HG03135 (cell line): ENCODE measurements around the gene NPHP4.

Experiments used
- ATAC-seq: cut with Tn5 transposase; IDR thresholded peaks from one replicate; pipeline ENCODE4 v1.9.1; 2021; ENCODE audit warnings: mild to moderate bottlenecking, moderate library complexity; ENCODE audit not compliant: unreplicated experiment

Gene NPHP4

GRCh38 chr1:5839161-5839880 lies 152.9 kb downstream of the NPHP4 start:
- ATAC-seq: no peak

GRCh38 chr1:5837976-5838653 lies 154.1 kb downstream of the NPHP4 start:
- ATAC-seq: no peak

- no peak for ATAC-seq
These were observed 155.3 kb downstream of the NPHP4 start for GRCh38 chr1:5836776-5837440.

GRCh38 chr1:5835179-5835562 lies 157.1 kb downstream of the NPHP4 start:
- ATAC-seq: no peak

- no peak for ATAC-seq
These were observed 157.6 kb downstream of the NPHP4 start for GRCh38 chr1:5834477-5835178.

- no peak for ATAC-seq
These were observed 158.3 kb downstream of the NPHP4 start for GRCh38 chr1:5833911-5834310.

GRCh38 chr1:5832916-5833895 lies 159.0 kb downstream of the NPHP4 start:
- ATAC-seq: no peak

- ATAC-seq: no peak
These were observed 160.5 kb downstream of the NPHP4 start for GRCh38 chr1:5831600-5832335.

- no peak for ATAC-seq
These were observed 161.2 kb downstream of the NPHP4 start for GRCh38 chr1:5830771-5831599.

- no peak for ATAC-seq
These were observed 162.8 kb downstream of the NPHP4 start for GRCh38 chr1:5829414-5829813.

- ATAC-seq: no peak
These were observed 163.8 kb downstream of the NPHP4 start for GRCh38 chr1:5828308-5828935.

- no peak for ATAC-seq
These were observed 164.7 kb downstream of the NPHP4 start for GRCh38 chr1:5827516-5827915.

GRCh38 chr1:5826601-5827000 lies 165.6 kb downstream of the NPHP4 start:
- no peak for ATAC-seq

GRCh38 chr1:5822726-5823125 lies 169.5 kb downstream of the NPHP4 start:
- ATAC-seq: no peak

- no peak for ATAC-seq
These were observed 170.0 kb downstream of the NPHP4 start for GRCh38 chr1:5822266-5822665.

GRCh38 chr1:5821540-5822176 lies 170.6 kb downstream of the NPHP4 start:
- ATAC-seq: no peak

- ATAC-seq: no peak
These were observed 172.2 kb downstream of the NPHP4 start for GRCh38 chr1:5820026-5820421.
